Mucosa of gallbladder (tissue), 1 donor: ENCODE data around the gene SEMA3G. TPM values are rescaled to one million over a fixed set of nuclear protein-coding genes. Genes with fewer than 3 reads are reported as not detected.

Experiments
- DNase-seq: peaks from one replicate; pipeline ENCODE4 v3.0.0-alpha.2; 2020; ENCODE audit warnings: low spot score
- total RNA-seq: library from RNA; stranded (reverse); gene quantifications from one replicate; pipeline ENCODE4 v1.2.1, GENCODE V29; 2021
- donor health status: DM: no; HTN: no; CAD: no.

SEMA3G gene
- total RNA-seq, 1 donor from 2014 or later = 11.6 TPM

DNA sequence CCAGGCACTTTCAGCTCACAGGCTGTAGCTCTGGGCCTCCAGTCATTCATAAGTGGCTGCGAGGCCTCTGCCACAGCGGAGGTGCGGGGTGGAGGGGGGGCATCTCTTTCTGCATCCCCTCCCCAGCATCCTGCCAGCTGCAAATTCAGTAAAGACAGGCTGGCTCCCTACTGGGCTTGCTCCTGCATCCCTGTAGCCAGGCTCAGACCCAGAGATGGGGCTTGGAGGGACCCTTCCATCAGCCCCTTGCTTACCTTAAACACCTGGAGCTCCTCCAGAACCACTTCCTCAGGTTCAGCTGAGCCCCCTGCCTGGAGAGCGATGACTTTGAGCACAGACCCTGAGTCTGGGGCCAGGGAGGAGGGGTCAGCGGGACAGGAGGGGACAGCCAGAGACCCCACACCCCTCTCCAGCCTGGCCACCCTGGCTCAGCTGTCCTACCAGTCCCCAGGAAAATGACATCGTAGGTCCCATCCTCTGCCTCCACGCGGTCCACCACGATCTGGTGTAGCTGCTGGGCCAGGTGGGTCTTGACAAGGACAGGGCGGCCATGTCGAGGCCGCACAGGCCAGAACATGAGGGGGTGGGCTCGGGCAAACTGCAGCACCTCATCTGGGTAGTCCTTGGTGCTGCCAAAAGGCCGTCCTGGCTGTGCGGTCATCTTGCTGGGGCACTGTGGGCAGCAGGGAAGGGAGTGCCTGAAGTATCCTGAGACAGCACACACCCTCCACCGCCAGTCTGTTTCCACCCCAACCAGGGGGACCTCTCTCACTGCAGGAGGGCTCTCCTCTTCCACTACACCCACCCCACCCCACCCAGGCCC, 5.3 kb downstream of the SEMA3G start:
- no peak for DNase-seq

DNA sequence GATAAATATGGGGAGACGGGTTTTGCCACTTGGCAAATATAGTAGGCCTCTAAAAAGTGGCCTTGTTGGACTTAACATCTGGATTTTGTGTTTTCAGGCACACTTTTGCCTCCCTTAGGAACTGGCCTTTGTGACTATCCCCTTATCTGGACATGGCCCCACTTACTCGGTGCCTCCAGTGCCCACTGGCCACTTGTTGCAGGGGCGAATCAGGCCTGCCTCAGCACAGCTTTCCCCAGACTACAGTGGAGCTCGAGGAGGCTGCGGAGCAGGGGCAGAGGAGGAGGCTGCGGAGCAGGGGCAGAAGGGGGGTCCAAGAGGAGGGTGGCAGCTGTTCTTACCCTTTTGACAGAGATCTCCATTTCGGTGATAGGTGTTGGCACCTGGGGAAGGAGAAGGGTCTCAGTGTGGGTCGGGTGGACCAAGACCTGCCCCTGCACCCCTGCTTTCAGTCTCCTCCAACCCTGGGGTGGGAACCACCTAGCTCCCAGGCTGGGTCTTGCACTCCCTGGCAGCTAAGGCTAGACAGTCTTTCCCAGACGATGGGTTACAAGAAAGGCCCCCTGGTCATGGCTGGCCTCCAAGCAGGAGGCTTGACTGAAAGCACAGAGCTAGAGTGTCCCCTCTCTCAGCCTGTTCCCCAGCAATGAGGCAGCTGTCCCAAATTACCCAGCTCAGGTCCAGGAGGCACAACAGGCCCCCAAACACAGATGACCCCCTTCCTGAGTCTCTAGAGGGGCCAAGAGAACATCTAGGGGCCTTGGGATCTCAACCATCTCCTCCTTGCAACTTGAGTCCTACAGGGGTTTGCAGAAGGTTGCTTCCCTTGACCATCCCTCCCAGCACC, 6.1 kb downstream of the SEMA3G start:
- no peak for DNase-seq

DNA sequence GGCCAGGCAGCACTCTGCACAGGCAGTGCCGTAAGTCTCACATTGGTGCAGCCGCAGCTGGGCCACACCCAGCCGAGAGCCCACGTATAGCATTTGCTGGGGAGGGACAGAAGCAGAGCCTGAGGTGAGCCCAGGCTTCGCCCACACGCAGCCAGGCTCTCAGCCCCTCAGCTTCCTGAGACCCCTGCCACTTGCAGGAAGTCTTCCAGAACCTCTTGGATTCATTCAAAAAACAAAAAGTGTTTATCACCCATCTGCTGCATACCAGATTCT, 6.9 kb downstream of the SEMA3G start:
- DNase-seq = no peak

DNA sequence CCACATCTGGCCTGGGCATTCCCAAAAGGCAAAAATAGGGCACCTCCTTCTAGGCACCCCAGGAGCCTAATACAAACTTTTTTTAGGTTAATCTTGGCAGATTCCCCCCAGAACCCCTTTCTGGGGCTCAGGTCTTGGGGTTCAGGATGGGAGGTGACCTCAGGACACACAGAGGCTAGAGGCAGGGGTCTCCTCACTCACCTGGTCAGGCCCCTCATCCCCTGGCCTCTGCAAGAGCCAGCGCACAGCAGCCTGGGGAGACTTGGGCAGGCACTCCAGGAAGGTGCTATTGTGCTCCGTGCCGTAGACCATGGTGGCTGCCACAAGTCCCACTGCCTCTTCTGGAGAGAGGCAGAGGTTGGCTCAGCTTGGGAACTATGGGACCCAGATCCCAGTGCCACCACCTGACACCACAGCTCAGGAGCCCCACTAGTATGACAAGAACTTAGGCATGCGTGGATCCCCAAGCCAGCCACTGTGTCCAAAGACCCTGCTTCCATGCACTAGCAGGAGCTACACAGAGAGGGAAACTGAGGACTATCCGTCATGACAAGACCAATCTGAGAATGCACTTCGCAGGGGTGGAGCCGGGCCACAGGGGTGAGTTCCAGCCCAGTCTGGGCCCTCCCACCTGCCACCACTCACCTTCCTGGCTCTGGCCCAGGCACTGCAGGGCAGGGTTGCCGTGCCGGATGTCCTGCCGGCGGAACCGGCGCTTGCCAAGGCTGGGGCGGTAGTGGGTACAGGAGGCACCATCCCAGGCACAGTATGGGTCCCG, 7.4 kb downstream of the SEMA3G start:
- DNase-seq = no peak

DNA sequence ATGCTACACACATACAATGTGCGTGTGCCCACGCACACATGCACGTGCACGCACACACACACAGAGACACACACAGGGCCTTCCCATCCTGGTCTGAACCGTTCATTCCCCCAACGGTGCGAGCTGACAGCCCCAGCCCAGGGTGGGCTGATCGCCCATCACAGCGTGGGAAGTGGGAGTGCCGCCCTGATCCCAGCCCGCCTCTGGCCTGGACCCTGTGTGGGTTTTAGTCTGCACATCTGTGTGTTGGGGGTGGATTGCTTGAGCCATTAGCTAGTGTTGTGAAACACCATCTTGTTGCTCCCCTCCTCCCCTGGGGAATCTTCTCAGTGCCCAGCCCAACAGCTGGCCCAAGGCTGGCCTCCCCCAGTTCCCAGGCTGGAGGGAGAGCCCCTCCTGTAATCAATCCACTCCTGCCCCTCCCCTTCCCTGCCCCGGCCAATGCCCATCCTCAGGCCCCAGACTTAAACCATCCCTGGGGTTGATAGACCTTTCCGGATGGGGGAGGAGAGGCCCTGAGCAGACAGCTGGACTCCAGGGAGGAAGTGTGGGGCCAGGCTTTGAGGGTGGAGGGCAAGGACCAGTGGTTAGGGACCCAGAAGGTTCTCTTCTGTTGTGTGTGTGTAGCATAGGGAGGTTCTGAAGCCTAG, 8.3 kb downstream of the SEMA3G start:
- no peak for DNase-seq

DNA sequence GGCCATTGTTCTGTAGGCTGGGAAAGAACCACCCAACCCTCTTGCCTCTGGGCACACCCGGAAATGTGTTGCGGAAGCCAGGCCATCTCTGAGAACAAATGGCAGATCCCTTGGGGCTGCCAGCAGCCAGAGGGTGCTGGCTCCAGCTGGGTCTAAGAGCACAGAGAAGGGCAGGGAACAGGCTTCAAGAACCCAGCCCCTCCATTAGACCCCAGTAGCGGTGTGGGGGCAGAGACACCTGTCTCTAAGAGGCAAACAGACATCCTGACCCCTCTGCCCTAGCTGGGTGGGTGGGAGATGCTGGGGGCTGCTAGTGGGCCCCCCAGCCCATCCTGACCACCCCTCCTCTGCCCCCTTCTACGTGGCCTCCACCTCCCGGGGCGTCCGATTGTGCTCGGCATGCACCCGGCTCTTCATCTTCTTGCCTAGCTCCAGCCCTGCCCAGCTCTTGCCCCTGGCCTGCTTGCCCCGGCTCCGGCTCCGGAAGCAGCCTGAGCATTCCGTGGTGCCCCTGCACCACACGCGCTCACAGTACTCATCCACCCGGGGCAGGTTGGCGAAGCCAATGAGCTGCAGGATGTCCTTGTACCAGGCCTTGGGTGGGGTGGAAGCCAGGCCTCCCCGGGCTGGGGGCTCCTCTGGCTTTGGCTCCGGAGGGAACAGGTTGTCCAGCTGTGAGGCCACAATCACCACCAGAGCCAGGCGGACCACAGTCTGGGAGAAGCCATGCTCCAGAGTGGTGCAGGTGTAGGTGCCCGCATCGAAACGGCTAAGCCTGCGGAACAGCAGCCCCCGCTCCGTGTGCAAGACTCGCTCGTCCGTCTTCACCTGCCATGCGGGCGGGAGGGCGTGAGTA, 9.4 kb downstream of the SEMA3G start:
- no peak for DNase-seq

DNA sequence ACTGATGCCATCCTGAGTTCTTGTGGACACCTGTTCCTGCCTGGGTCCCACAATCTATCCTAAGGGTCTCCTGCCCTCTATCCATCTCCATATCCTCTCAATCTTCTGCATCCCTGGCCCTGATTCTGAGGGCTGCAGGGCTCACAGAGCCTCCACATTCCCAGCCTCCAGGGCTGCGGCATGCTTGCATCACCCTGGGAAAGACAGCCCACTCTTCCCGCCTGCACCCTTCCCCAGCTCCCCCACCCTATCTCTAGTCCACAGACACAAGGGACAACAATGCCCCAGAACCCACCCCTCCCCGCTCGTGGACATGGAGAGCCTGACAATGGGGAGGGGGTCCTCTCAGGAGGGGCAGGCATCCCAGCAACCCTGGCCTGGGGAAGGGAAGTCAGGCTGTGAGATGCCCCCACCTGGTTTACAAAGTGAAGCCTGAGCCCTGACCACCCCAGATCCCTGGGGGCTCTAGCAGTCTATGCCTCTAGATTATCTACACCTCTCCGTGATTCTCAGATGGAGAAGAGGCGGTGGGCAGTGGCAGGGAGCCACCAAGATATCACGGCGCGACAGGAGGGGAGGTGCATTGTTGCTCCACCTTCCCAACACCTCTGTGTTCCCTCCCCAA, 10.3 kb downstream of the SEMA3G start:
- no peak for DNase-seq

DNA sequence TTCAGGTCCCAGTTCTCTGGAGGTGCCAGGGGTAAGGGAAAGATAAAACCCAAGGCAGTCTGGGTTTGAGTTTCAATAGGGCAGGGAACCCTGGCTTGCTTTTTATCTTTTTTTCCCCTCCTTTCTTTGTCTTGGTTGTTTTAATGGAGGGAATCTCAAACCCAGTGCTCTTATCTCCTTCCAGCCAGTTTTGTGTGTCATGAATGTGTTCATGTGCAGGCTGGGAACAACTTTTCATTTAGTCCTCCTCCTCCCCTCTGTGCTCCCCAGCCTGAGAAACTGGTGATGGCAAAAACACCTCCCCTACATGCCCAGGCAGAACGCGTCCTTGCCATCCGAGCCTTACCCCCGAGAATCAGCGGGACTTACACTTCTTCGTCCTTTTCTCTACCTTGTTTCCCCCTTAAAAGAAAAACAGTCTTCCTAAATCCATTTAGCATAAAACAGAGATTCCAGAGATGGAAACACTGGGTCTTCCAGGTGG, 10.9 kb downstream of the SEMA3G start:
- DNase-seq = no peak

DNA sequence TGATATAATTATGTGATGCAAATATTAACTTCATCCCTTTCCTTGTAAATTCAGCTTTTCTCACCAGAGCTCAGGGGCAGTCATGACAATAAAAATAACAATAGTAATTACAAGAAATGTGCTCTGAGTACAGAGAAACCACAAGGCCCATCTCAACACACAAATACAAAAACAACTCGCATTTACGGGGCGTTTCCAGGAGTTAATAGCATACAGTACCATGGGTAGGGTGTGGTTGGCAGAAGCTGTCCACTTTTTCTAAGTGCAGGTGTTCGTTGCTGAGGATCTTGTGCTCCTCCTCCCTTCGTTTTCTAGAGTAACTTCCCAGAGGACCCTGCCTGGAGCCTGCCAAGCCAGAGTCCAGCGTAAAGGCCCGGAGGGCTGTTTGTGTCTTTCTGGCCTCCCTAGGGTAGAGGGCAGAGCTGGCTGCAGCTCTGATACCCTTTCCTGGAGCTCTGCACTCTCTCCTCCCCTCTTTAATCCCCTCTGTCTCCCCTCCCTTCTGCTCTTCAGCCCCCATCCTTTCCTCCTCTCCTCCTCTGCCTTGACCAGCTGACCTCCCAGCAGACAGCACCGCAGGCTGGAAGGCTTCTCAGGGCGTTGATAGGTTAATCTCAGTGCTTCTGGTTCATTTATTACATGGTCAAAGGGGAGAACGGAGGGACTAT, 11.4 kb downstream of the SEMA3G start:
- no peak for DNase-seq

DNA sequence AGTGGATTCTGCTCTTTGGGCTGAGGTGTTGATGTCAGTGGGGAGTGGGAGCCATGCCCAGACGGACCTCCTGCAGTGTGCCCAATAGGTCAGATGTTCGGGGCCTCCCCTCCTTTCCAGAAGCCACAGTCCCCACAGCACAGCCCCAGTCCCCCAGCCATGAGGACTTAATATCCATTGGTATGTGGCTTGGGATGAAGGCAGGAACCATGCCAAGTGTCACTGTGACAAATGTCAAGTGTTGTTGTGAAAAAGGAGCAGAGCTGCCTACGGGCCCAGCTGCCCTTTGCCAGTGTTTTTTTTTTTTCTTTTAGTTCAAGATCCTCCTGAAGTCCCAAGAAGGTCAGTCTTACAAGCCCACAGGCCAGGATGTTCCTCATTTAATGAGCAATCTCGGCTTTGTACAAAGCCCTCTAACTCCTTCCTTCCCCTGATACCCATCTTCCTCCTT, 12.2 kb downstream of the SEMA3G start:
- DNase-seq = no peak

DNA sequence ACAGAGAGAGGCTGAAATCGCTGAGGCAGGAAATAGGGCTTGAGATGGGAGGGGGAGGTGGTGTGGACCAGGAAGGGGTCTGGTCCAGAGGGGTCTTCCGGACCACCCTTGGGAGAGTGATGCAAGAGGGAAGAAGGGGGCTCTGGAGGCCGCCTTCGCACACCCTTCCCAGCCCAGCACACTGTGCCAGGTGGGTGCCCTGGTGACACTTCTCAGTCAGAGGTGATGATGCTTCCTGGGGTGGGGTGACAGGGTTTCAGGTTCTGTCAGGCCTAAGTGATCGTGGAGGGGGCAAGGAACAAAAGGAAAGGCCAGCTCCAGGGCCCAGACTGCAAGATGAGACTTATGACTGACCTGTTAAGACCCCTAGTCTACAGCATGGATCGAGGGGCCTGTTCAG, 12.7 kb downstream of the SEMA3G start:
- no peak for DNase-seq

DNA sequence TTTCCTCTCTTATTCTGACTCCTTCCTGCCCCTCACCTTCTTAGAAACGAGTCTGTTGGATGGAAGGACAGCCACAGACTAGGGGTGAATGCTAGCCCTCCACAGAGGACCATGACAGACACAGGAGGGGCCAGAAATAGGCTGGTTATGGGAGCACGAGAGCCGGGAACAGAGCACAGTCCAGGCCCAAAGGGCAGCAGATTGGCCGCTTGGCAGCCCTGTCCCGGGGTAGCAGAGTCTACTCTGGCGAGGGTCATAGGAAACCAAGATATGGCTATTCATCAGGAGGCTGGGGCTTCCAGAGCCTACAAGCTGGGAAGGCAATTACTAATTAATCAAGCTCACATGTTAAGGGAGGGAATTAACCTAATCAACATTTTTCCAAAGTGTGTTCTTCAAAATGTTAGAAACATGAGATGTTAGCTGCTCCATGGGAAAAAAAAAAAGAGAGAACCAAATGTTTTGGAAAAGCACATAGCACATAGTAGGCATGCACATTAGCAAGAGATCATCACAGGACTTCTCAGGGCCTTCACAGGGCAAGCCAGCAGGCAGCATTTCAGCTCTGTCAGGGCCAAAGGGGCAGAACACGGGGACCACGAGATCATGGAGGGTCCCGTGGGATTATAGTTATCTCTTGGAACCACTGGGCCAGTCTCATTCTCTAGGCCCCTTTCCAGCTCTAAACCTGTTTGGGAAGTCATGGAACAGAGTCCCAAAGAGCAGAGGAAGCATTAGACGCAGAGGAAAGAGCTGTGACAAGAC, 13.3 kb downstream of the SEMA3G start:
- no peak for DNase-seq

DNA sequence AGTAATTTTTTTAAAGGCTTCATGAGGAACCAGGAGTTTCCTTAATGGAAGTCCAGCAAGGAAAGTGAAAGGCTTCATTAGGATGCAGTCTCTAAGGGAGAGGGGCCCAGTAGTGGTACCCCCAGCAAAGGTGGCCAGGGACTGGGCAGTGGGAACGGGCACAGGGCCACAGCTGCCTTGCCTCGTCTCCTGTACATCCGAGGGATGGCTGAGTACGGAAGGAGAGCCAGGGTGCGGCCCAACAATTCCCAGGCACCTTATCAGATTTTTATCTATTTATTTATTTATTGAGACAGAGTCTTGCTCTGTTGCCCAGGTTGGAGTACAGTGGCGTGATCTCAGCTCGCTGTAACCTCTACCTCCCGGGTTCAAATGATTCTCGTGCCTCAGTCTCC, 14.5 kb downstream of the SEMA3G start:
- DNase-seq = no peak

DNA sequence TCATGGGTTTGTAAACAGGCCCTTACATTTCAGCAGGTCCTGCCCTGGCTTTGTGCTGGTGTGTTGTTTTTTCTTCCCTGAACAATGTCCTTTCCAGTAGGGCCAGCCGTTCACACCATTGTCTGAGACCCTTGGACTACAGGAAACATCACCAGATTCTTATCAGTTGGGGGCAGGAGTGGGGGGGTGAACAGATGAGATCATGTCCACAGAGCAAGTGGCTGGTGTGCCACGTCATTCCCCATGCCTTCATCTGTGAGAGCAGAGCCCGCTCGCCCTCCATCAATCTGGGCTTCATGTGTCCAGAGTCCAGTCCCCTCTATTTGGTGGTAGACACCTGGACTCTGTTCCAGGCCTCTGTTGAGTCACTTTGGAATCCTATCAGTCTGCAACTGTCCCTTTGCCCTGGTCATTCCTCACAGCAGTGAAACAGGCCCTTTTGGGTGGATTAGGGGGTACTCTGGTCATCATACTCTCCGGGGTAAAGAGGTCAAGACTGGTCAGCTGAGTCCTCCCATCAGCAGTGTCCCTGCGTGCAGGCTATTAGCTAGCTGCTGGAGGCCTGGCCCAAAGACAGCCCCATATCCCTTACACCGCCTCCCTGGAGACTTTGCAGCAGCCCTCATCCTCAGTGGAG, 15.0 kb downstream of the SEMA3G start:
- no peak for DNase-seq

DNA sequence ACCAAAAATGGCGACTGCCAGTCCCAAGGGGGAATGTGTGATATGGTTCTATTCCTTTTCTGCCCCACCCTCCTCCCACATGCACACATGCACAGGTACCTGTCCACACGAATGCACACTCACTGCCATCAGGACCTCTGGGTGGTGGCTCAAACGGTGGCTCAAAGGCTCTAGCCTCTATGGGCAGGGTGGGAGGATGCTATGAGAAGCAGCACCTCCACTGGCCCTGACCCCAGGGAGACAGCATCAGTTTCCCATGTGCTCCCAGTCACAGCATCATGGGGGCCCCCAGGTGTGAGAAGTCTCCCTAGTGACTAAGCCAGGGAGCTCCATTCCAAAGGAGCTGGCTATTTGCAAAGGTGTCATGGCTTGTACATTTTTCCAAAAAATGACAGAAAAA, 15.9 kb downstream of the SEMA3G start:
- DNase-seq = no peak

DNA sequence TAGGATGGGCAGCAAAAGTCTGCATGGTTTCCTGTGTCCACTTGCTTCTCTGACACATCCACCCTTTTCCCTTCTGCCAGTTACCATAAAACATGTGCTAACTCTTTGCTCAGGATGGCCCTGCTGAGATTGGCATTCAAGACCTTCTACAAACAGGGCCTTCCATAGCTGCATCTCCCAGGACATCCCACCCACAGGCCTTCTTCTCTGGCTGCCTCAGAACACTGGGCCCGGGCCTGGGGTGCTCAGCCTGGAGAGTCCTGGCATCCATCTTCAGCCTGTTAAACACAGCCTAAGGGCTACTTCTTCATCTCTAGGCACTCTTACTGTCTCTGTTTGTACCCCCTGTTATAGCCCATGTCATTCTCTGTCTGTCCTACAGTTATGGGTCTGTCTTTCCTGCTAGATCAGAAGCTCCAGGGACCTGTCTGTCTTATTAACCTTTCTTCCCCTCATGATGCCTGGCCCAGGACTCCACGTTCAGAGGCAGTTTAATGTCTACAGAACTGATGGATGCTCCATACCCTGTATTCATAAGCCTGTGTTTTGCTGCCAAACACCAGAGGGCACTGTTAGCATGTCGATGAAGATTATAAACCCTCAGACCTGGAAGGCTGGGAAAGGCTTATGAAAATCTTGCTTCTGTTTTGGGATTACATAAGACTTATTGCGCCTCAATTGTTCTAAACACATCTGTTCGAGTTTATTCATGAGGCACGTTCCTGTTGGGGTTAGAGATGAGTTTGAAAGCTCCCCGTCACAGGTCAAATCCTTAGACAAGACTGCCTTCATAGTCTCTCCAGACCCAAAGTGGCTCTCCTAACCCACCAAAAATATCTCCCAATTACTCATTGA, 16.5 kb downstream of the SEMA3G start:
- peak; percentile 71 for DNase-seq

DNA sequence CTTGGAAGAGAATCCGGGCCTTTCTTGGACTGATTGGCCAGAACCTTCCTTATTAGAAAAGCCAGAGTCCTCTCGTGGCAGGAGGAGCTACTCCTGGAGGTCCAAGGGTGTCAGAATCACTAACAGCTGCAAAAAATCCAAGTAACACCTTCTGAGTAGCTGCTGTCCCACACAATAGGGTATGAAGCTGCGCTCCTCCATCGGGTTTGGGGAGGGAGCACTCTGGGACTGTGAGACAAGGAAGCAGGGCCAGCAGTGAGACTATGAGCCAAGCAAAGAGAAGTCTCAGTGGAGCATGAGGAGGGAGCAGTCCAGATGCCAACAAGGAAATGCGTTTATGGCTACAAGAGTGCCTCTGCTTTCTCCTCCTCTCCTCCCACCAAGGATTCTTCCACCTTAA, 21.7 kb downstream of the SEMA3G start:
- DNase-seq = no peak

DNA sequence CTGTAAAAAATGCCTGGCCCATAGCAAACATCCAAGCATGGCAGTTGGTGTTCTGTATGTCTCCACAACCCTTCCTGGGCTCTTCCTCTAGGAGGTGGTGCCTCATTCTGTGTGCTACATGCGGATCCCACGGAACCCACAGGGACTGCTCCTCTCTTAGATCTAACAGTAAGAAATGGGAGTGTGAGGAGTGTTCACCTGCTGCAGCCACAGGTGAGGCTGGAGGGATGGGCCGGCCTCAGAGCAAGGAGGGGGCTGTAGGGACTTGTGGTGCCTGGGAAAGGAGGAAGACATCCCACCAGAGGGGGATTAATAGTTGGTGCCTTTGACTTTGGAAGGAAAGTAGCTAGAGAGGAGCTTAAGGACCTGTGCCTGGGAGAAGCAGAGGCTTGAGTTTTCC, 22.2 kb downstream of the SEMA3G start:
- DNase-seq = no peak
